Erythroblast (primary cell): ENCODE measurements around the gene HNRNPU.

Experiments used
- DNase-seq, 2 experiments: peaks; one replicate each; lab custom pipeline; 2025; lab: John Stamatoyannopoulos, UW
- GATA1 ChIP-seq: IDR thresholded peaks from 2 replicates; pipeline ENCODE4 v1.6.1; 2011; ENCODE audit warnings: low read depth, mild to moderate bottlenecking, control low read depth, low read length, moderate library complexity
- POLR2A ChIP-seq: IDR thresholded peaks from 2 replicates; pipeline ENCODE4 v1.6.1; 2011; ENCODE audit warnings: mild to moderate bottlenecking, low read length

Gene HNRNPU

GRCh38 chr1:244869950-244870349 is 5.6 kb upstream of the HNRNPU start:
- TF ChIP-seq GATA1 (no peak), POLR2A (no peak)
- no peak for DNase-seq

DNA sequence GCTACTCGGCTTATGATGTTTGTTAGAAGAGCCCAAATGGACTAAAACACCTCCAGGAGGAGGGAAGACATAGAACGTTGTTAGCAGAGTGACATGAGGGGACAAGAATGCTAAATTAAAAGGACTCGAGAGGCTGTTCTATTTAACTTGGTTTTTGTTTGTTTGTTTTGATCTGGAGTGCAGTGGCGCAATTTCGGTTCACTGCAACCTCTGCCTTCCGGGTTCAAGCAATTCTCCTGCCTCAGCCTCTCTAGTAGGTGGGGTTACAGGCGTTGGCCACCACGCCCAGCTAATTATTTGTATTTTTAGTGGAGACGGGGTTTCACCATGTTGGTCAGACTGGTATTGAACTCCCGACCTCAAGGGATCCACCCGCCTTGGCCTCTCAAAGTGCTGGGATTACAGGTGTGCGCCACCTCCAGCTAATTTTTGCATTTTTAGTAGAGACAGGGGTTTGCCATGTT is 5.1 kb upstream of the HNRNPU start:
- TF ChIP-seq GATA1 (no peak), POLR2A (no peak)
- DNase-seq, result no peak

DNA sequence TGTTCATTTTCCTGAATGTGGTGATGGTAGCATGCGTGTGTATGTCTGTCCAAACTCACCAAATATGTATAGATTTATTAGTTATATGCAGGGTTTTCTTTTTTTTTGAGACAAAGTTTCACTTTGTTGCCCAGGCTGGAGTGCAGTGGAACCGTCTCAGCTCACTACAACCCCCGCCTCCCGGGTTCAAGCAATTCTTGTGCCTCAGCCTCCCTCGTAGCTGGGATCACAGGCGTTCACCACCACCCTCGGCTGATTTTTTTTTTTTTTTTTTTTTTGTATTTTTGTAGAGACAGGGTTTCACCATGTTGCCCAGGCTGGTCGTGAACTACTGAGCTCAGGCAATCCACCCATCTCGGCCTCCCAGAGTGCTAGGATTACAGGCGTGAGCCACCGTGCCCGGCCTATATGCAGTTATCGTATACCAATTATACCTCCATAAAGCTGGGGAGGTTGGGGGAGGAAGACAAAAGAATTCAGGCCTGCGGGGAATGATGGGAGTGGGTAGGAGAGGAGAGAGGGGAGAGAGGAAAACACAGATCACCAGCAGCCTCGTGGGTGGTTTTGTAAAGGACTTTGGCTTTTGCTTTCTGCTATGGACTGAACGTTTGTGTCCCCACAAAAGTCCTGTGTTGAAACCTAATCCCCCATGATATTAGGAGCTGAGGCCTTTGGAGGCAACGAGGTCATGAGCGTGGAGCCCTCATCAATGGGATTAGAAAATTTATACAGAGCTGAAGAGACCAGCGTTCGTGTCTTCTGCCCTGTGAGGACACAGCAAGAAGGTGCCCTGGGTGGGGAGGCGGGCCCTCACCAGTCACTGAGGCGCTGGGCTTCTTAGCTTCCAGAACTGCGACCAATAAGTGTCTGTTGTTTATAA is 4.4 kb upstream of the HNRNPU start:
- DNase-seq, result no peak
- no peak for TF ChIP-seq POLR2A
- TF ChIP-seq GATA1, result no peak

DNA sequence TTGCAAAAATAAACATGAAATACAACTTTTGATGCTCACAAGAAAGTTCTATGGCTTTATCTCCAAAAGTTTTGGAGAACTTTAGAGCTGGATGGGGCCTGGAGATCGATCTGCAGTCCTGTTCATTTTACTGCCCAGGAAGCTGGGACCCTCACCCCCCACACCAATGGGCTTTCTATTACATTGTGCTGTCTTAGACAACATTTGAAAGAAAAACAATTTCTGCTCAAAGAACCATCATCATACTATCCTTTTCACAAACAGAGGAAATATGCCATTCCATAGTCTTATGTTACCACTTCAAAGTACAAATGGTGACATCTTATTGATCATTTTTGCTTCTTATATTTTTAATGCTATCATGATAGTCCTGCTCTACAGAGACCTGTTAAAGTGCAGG is 2.0 kb upstream of the HNRNPU start:
- DNase-seq, result no peak
- TF ChIP-seq POLR2A, result no peak
- no peak for TF ChIP-seq GATA1

DNA sequence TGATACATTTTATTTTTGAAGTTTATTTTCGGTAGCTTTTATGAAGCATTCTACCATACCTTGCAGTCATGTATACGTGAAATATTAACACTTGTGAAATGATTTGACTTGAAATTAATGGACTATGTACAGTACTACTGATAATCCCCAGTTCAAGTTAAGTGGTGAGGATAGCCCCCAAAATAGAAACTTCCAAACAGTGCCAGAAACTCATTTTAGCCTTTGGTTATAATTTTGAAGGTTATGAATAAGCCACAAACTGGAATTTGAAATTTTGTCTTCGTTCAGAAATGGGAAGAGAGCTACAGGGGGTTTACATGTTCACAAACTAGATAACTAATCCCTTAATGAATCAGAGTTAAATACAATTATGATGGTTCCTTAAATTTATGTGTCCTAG is 1.5 kb upstream of the HNRNPU start:
- TF ChIP-seq POLR2A (no peak), GATA1 (no peak)
- DNase-seq, result no peak

- peak in 1 of 2 experiments; percentile 72 for DNase-seq
Measured at GRCh38 chr1:244865028-244865371, 657 bp upstream of the HNRNPU start.

DNA sequence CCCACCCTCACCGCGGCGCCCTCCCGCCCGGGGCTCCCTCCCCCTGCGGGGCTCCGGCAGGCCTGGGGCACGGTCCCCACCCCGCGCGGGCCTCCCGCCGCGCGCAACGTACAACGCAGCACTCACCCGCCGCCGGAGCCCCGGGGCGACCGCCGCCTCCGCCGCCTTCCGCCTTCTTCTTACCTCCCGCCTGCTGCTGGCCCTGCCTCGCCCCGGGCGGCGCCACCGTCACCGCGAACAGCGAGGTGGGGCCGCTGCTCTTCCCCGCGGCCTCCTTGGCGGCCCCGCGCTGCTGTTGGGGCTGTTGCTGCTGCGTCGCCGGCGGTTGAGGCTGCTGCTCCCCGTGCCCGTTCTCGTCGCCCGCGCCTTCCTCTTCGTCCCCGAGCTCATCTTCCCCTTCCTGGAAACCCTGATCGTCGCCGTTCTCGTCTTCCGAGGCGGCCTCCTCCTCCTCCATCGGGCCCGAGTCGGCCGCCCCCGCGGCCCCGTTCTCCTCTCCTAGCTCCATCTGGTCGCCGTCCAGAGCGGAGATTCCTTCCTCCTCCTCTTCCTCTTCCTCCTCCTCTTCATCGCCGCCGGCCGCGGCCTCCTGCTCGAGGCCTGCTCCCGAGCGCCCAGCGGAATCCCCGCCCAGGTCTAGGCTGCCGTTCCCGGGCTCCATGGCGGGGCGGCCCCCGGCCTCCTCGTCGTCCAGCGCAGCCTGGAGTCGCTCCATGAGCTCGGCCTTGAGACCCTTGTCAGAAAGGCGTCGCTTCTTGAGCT is 671 bp downstream of the HNRNPU start:
- TF ChIP-seq GATA1 (no peak), POLR2A (no peak)
- DNase-seq, result peak in 1 of 2 experiments; percentile 88

More at GRCh38 chr1:244865028-244865371, 657 bp upstream of the HNRNPU start:
- TF ChIP-seq GATA1, result no peak
- TF ChIP-seq POLR2A, result no peak

DNA sequence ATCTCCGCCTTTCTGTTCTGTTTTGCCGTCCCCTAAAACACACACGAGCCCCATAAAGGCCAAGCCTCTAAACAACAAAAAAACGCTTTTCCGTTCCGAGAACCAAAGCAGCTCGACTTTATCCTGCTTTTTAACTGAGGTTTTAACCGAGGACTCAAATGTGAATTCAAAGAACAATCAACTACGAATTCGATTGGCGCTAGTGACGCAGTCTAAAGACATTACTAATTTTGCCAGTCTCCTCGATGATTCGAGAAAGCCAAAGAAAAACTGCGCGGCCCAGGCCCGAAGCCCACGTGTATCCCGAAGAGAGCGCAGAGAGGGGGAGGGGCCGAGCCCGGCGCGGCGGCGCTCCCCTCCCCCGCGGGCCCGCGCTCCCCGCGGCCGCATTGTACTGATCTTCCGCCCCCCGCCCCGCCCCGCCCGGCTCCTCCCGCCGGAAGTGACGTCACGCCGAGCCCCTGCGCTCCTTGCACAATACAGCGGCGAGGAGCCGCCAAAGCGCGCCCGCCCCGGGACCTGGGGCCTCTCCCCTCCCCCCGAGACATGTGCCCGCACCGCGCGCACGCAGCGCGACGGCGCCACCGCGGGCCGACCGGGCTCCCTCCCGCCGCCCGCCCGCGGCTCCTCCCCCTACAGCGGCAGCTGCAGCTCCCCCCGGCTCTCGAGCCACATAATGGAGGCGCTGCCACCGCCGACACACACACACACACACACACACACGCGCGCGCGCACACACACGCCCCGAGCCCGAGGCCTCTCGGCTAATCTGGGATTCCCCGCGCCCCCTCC is 1.4 kb downstream of the HNRNPU start:
- DNase-seq, result peak; percentile 96 to 98
- TF ChIP-seq GATA1 (no peak), POLR2A (peak; percentile 42)

DNA sequence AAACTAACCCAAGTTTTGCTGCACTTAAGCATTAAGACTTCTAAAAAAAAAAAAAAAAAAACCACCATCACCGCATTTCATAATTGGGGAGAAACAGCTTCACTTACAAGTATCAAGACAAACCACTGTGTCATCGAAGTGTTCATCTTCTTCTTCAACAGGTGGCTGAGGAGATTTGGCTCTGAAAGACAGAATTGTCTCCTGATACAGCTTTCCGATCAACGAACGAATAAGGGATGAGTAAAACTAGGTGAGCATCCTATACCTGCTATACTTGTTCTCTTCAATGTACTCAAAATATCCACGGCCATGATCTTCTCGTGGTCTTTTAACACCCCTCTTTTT is 2.0 kb downstream of the HNRNPU start:
- TF ChIP-seq GATA1, result no peak
- TF ChIP-seq POLR2A, result no peak
- peak; percentile 86 to 87 for DNase-seq

DNA sequence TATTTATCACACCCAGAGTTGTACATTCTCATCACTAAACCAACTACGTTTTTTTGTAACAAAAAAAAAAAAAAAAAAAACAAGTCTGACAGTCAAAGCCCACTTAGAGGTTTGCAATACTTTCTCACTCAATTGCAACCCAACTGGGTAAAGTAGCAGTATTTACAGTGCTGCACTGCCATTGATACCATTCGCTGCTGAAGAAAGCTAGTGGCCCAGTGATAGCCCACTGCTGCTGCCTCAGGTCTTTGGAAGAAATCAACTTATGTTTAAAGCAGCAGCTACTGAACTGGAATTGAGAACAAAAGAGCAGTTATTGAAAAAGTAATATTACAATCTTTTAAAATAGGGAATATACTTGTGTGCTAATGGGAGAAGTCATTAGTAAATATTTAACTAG is 2.7 kb downstream of the HNRNPU start:
- peak; percentile 57 to 70 for DNase-seq
- TF ChIP-seq POLR2A (no peak), GATA1 (no peak)

DNA sequence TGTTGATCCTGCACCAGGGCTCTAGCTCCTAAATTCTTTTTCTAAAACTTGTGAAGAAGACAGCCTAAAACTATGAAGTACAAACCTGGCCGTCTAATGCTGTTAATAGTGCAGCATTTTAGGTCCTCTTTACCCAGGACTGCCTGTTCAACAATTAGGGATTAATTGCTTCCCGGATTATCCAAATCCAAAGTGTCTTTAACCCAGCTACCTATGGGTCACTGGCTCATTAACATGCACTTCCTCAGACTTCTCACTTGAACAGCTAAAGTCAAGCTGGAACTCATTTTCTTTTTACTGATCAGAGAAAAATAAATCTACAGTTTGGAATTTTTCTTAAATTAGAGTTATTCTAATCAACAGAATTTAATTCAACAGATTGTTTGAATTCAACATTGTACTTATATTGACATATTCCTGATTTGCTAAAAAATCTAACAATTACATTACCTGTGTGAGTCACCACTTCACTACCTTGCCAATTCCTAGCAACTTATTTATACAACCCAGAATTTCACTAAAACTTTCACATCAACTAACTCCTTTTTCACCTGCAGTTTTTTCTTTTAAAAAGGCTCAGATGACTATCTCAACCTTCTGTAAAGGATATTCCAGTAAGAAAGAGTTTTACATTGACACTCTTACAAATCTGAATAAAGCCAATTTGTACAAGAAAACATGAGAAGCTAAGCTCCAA is 3.3 kb downstream of the HNRNPU start:
- no peak for TF ChIP-seq GATA1
- no peak for TF ChIP-seq POLR2A
- no peak for DNase-seq

DNA sequence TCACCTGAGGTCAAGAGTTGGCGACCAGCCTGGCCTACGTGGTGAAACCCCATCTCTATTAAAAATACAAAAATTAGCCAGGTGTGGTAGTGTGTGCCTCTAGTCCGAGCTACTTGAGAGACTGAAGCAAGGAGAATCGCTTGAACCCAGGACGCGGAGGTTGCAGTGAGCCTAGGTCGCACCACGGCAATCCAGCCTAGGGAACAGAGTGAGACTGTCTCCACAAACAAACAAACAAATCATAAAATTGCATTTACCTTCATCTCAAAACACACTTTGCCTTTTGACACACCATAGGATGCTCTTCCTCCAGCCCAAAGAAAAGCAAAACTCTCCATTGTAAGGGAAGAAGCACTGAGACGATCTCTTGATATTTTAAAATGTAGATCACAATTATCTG is 4.3 kb downstream of the HNRNPU start:
- DNase-seq, result no peak
- no peak for TF ChIP-seq POLR2A
- TF ChIP-seq GATA1, result no peak

DNA sequence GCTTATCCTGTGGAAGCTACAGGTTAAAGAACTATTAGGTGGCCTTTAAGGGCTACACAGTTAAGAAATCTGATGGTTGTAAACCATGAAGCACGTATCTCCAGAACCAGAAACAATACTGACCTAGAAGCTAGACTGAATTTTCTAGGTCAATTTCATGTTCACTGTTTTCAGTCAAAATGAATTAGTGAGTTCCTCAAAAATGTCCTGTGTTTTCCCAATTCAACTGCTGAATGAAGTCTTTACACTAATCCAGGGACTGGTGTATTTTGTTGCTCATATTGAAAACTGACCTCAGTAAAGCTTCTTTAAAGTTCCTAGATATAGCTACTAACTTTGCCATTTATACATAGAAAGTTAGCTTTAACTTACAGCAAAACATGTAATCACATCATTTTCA is 6.0 kb downstream of the HNRNPU start:
- DNase-seq, result no peak
- TF ChIP-seq POLR2A (no peak), GATA1 (no peak)
